ENCODE measurements around the gene GDI1.

DNA sequence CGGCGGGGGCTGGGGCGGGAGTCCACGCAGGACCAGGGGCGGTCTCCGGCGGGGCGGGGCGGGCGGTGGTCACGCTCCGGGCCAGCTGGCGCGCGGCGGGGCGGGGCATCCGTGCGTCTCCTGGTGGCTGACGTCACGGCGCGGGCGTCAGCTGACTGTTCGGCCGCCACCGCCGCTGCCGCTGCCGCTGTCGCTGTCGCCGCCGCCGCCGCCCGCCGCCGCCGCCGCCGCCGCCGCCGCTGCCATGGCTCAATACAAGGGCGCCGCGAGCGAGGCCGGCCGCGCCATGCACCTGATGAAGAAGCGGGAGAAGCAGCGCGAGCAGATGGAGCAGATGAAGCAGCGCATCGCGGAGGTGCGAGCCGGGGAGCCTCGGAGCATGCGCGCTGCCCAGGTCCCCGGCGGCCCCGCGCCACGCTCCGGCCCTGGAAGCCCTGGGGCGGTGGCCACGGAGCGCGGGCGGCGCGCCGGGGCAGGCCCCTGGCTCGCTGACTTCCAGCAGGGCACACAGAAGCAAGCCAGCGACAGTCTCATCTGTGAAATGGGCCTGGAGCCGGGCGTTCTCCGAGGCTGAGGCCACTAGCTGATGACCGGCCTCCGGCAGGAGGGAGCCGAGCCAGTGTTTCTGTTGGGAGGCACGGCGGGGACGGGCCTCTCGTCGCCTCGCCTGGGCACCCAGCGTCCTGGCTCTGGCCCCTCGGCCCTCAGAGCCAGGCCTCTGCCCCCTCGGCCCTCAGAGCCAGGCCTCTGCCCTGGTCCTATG, 7.2 kb downstream of the GDI1 start, which contains the start of gene FAM50A:
- TF ChIP-seq ZFP30 (CRISPR knock-in tag; IDR thresholded peaks at IDR 0.05) (no peak), TCF4 (CRISPR knock-in tag; IDR thresholded peaks at IDR 0.05; ENCODE audit: borderline replicate concordance) (no peak), SNAI2 (CRISPR knock-in tag; IDR thresholded peaks at IDR 0.05) (no peak), ZC3H10 (CRISPR knock-in tag; IDR thresholded peaks at IDR 0.05) (no peak)
- TF ChIP-seq, protein P1, sequence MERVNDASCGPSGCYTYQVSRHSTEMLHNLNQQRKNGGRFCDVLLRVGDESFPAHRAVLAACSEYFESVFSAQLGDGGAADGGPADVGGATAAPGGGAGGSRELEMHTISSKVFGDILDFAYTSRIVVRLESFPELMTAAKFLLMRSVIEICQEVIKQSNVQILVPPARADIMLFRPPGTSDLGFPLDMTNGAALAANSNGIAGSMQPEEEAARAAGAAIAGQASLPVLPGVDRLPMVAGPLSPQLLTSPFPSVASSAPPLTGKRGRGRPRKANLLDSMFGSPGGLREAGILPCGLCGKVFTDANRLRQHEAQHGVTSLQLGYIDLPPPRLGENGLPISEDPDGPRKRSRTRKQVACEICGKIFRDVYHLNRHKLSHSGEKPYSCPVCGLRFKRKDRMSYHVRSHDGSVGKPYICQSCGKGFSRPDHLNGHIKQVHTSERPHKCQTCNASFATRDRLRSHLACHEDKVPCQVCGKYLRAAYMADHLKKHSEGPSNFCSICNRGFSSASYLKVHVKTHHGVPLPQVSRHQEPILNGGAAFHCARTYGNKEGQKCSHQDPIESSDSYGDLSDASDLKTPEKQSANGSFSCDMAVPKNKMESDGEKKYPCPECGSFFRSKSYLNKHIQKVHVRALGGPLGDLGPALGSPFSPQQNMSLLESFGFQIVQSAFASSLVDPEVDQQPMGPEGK (CRISPR knock-in tag; IDR thresholded peaks at IDR 0.05; ENCODE audit: borderline replicate concordance) = no peak

Data from SK-N-SH treated with all-trans-retinoic acid at 6 μM for 48 hours (cell line).